ENCODE results near the gene ARHGEF7. TPM values are rescaled to one million over a fixed set of nuclear protein-coding genes. Genes with fewer than 3 reads are reported as not detected.

Gene ARHGEF7
- total RNA-seq, 2 experiments from 2014 or later = 66.9 to 70.2 TPM

DNA sequence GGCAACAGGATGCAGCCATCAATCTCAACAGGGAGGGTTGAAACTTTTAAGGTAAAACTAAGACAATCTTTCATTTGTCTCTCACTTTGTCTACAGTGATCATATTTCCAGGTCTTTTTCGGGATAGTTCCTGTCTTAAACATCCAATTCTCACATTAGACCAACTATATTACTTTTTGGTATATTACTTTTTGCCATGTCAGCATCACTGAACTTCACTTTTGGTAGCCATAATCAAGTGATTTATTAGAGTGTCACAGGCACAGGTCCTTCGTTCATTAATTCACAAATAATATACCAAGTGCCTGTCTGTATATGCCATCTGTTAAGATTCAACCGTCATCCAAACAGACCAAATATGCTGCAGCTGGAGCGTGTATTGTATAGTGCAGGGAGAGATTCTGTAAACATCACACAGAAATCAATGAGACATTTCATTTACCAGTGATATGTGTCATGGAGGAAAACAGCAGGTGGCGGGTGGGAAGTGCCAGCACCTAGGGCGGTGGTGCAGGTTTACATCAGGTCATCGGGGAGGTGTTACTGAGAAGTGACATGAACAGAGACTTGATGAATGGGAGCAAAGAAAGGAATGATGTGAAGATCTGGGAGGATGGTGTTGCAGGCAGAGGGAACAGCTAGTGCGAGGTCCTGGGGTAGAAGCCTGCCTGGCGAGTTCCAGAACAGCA lies 24.9 kb downstream of the ARHGEF7 start:
- Mint-ChIP-seq H3K9me3 (ENCODE audit: low read depth) (no peaks in the 10 kb centered on the region), H3K27ac (no peak overlapping the region), H3K4me1 (no peaks in the 10 kb centered on the region), H3K36me3 (ENCODE audit: low read depth) (no peaks in the 10 kb centered on the region), H3K27me3 (peaks cover 11% of the 10 kb centered on the region), H3K4me3 (no peak overlapping the region)
- POLR2A ChIA-PET = no interaction called here
- no peak for ATAC-seq
- no peak for DNase-seq
- intact Hi-C loops (cut with DNase I, micrococcal nuclease) = no loop called here
- CTCF ChIA-PET = no interaction called here

DNA sequence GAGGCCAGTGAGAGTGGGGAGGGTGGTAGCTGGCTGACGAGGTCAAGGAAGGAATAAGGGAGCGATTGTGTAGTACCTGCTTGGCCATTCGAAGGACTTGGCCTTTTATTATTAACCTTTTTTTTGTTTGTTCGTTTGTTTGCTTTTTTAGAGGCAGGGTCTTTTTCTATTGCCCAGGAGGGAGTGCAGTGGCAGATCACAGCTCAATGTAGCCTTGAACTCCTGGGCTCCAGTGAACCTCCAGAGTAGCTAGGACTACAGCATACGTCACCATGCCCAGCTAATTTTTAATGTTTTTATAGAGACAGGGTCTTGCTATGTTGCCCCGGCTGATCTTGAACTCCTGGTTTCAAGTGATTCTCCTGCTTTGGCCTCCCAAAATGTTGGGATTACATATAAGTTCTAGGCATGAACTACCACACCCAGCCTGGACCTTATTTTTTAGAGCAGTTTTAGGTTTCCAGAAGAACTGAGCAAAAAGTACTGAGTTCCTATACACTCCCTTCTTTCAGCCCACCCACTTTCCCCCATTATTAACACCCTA lies 25.5 kb downstream of the ARHGEF7 start:
- H3K4me3 Mint-ChIP-seq = no peak overlapping the region

DNA sequence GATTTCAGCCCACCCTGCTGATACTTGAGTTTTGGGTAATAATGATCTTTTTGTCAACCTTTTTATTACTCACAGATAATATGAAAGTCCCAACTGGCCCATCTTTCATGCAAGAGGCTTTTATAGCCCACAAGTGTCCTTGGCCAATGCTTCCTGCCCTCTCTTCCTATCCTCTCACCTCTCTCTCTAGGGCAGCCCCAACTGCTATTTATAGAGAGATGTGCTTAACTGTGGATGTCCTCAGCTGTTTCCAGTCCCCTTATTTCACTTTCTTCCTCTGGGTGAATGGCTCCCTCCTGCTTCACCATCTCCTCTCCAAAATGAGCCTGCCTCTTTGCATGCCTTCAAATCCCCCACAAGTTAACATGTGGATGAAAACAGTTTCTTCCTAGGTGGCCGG lies 27.4 kb downstream of the ARHGEF7 start:
- H3K27me3 Mint-ChIP-seq = peaks cover 9% of the 10 kb centered on the region
- no peaks in the 10 kb centered on the region for H3K36me3 Mint-ChIP-seq (ENCODE audit: low read depth)
- no peak overlapping the region for H3K4me3 Mint-ChIP-seq
- intact Hi-C loops (cut with DNase I, micrococcal nuclease) = no loop called here
- CTCF ChIA-PET = no interaction called here
- no peak overlapping the region for H3K27ac Mint-ChIP-seq
- DNase-seq (no peak), ATAC-seq (no peak)
- H3K9me3 Mint-ChIP-seq (ENCODE audit: low read depth) = no peaks in the 10 kb centered on the region
- no peaks in the 10 kb centered on the region for H3K4me1 Mint-ChIP-seq
- POLR2A ChIA-PET = no interaction called here

More for the DNA sequence above, 25.5 kb downstream of the ARHGEF7 start:
- H3K4me1 Mint-ChIP-seq = no peaks in the 10 kb centered on the region
- intact Hi-C loops (cut with DNase I, micrococcal nuclease) = no loop called here
- H3K27ac Mint-ChIP-seq = no peak overlapping the region
- no peak for DNase-seq
- H3K9me3 Mint-ChIP-seq (ENCODE audit: low read depth) = no peaks in the 10 kb centered on the region
- ATAC-seq = no peak
- peaks cover 11% of the 10 kb centered on the region for H3K27me3 Mint-ChIP-seq
- ChIA-PET POLR2A (no interaction called here), CTCF (no interaction called here)
- H3K36me3 Mint-ChIP-seq (ENCODE audit: low read depth) = no peaks in the 10 kb centered on the region

DNA sequence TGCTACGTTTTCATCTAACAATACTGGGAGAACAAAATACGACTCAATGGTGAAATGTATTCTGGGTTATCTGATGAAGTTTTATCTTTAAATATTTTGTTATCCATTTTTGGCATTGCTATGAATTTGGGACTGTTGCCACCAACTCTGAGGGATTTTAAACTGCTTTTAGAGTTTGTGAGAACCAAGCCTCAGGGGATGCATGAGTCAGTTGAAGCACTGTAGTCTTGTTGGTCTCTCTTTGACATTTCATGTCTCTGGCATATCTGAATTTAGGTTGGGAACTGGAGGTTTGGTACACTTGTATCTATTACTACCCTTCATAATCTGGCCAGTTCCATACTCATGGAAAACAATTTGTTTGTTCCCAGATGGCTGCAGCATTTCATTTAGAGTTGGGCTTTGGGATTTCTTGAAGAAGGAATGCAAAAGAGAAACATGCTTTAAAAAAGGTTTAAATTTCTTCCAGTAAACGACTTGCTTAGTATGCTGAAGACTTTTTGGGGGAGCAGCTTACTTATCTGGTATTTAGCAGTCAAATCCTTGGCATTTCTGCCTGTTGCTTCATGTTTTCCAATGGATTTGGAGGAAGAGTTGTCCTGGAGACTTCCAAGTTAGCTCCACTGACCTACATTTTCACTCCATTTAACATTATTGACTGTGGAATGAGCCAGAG lies 28.9 kb downstream of the ARHGEF7 start:
- CTCF ChIA-PET = no interaction called here
- DNase-seq (no peak), ATAC-seq (no peak)
- Mint-ChIP-seq H3K4me3 (no peak overlapping the region), H3K9me3 (ENCODE audit: low read depth) (no peaks in the 10 kb centered on the region), H3K36me3 (ENCODE audit: low read depth) (no peaks in the 10 kb centered on the region), H3K4me1 (no peaks in the 10 kb centered on the region), H3K27me3 (peaks cover 5% of the 10 kb centered on the region), H3K27ac (no peak overlapping the region)
- intact Hi-C loops (cut with DNase I, micrococcal nuclease) = no loop called here
- POLR2A ChIA-PET = no interaction called here

DNA sequence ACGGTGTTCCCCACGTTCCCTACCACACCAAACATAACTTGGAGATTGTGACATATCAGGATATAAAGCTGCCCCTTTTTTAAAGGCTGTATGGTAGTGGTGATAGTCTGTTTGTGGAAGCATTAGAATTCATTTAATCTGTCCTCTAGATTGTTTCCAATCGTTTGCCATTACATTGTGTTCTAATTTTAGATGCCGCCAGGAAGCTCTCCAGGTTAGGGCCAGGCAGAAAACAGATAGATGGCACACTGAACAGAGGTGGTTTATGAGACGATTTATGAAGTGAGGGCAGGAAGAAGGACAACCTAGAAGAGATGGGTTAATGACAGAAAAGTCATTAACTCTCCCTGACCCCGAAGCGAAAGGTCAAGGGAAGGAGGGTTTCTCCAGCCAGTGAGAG lies 30.0 kb downstream of the ARHGEF7 start:
- ATAC-seq = no peak
- Mint-ChIP-seq H3K27ac (no peak overlapping the region), H3K4me1 (no peaks in the 10 kb centered on the region), H3K9me3 (ENCODE audit: low read depth) (no peaks in the 10 kb centered on the region), H3K36me3 (ENCODE audit: low read depth) (no peaks in the 10 kb centered on the region), H3K27me3 (peaks cover 5% of the 10 kb centered on the region), H3K4me3 (no peak overlapping the region)
- ChIA-PET POLR2A (no interaction called here), CTCF (no interaction called here)
- intact Hi-C loops (cut with DNase I, micrococcal nuclease) = no loop called here
- DNase-seq = no peak

DNA sequence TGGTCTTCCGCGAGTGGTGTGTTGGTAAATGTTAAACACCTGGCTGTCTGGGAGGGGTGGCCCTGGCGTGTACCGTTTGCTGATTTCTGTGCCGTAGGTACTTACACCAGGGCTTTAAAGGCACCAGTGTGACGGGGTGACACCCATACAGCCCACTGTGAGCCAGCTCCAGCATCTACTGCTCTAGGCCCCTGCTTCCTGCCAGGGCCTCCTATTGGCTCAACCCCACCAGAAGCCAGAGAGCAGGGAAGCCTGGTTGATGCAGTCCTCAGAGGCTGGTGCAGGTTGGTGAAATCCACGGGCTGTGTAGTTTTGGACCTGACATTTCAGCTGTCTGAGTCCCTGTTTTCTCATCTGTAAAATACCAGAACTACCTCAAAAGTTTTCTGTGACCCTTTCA lies 30.4 kb downstream of the ARHGEF7 start:
- H3K4me3 Mint-ChIP-seq = no peak overlapping the region
- ChIA-PET POLR2A (no interaction called here), CTCF (no interaction called here)
- H3K27ac Mint-ChIP-seq = no peak overlapping the region
- no peak for ATAC-seq
- no peak for DNase-seq
- H3K9me3 Mint-ChIP-seq (ENCODE audit: low read depth) = no peaks in the 10 kb centered on the region
- intact Hi-C loops (cut with DNase I, micrococcal nuclease) = no loop called here
- no peaks in the 10 kb centered on the region for H3K4me1 Mint-ChIP-seq
- H3K36me3 Mint-ChIP-seq (ENCODE audit: low read depth) = no peaks in the 10 kb centered on the region
- H3K27me3 Mint-ChIP-seq = peaks cover 5% of the 10 kb centered on the region

DNA sequence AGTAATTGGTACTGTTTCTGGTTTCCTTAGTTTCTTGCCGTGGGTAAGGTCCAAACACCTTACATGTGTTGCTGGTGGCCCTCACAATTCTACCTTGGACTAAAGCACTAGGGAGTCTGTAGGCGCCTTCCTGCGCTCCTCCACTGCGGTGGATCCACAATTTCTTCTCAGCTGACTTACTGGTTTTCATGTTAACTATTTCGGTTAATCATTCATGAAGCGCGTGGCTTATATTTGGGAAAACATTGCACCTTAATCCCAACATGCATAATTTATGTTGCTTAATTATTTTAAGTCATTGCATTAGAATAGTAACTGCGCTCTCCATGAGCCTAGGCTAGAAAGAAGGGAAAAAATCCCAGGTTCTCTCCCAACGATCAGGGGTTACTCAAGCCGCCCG lies 37.7 kb downstream of the ARHGEF7 start:
- ChIA-PET POLR2A (no interaction called here), CTCF (no interaction called here)

DNA sequence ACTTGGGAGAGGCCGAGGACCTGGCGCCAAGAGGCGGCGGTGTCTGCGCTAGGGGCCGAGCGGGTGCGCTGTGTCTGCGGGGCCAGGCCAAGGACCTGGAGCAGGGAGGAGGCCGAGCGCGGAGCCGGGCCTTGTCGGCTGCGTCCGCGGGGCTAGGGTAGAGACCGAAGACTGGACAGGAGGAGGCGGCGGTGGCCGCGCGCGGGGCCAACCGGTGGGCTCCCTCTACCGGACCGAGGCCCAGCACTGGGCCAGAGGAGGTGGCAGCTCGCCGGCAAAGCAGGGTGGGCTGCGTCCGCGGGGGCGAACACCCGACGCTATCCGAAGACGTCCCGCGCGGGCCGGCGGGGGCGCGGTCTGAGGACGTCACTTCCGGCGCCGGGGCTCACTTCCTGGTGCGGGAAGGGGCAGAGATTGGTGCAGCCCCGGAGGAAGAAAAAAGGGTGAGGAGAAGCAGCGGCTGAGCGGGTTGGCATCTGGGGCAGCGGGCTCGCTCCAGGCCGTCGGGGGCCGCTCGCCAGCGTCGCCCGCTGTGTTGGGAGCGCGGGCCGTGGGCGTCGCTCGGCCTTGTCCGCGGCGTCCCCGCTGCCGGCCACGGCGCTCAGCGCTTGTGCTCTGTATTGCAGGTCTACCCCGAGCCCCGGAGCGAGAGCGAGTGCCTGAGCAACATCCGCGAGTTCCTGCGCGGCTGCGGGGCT lies 38.3 kb downstream of the ARHGEF7 start:
- ChIA-PET POLR2A (no interaction called here), CTCF (no interaction called here)
- Mint-ChIP-seq H3K4me3 (peak overlapping the region; percentile 83), H3K27ac (peak overlapping the region; percentile 90), H3K36me3 (ENCODE audit: low read depth) (peaks cover 9% of the 10 kb centered on the region), H3K9me3 (ENCODE audit: low read depth) (no peaks in the 10 kb centered on the region), H3K4me1 (peaks cover 33% of the 10 kb centered on the region), H3K27me3 (no peaks in the 10 kb centered on the region)
- intact Hi-C loops (cut with DNase I, micrococcal nuclease) = loop anchor here (1.0 to 10.0 kb wide), 11 partner anchors 36 to 1369 kb away; partner anchors contain the start of genes ING1 (in 1 of the 2) and IRS2 (in 1 of the 2)
- ATAC-seq (peak; percentile 89), DNase-seq (peak; percentile 96)

More for the DNA sequence above, 37.7 kb downstream of the ARHGEF7 start:
- H3K9me3 Mint-ChIP-seq (ENCODE audit: low read depth) = no peaks in the 10 kb centered on the region
- H3K27ac Mint-ChIP-seq = peak overlapping the region; percentile 90
- no peak for DNase-seq
- H3K4me1 Mint-ChIP-seq = peaks cover 33% of the 10 kb centered on the region
- intact Hi-C loops (cut with DNase I, micrococcal nuclease) = loop anchor here (1.0 to 10.0 kb wide), 11 partner anchors 36 to 1368 kb away; partner anchors contain the start of genes ING1 (in 1 of the 2) and IRS2 (in 1 of the 2)
- no peaks in the 10 kb centered on the region for H3K27me3 Mint-ChIP-seq
- peaks cover 9% of the 10 kb centered on the region for H3K36me3 Mint-ChIP-seq (ENCODE audit: low read depth)
- H3K4me3 Mint-ChIP-seq = peak overlapping the region; percentile 83
- ATAC-seq = no peak

DNA sequence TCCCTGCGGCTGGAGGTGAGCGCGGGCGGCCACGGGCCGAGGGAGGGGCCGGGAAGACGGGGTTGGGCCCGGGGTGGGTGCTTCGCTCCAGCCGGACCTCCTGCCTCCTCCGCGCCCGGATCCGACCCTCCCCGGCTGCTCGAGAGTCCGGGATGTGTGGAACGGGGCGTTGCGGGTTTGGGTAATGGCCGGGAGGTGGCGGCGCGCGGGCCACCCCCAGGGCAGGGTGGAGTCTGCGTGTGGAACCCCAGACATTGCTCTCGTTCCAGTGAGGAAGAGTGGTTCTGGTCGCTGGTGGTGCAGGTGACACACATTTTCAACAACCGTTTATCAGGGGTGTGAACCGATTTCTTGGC lies 38.8 kb downstream of the ARHGEF7 start:
- peaks cover 11% of the 10 kb centered on the region for H3K36me3 Mint-ChIP-seq (ENCODE audit: low read depth)
- intact Hi-C loops (cut with DNase I, micrococcal nuclease) = loop anchor here (1.0 to 10.0 kb wide), 13 partner anchors 23 to 1369 kb away; partner anchors contain the start of genes ING1 (in 1 of the 2) and IRS2 (in 1 of the 2)

DNA sequence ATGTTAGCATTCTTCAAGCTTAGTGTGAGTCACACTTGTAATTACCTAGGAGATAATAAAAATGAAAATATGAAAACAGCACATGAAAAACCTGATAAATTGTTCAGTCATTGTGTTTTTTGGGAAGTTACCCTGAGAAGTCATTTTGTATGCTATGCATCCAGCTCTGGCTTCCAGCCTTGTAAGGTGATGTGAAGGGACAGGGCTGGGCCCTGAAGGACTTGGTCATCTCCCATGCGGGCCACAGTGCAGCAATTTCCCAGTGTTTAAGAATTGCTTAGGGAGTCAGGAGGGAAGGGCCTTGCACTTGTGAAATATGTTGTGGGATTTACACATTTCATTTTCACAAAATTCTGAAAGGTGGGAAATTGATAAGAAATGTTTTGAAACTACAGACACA lies 41.3 kb downstream of the ARHGEF7 start:
- Mint-ChIP-seq H3K27ac (no peak overlapping the region), H3K27me3 (no peaks in the 10 kb centered on the region), H3K4me3 (no peak overlapping the region), H3K36me3 (ENCODE audit: low read depth) (peaks cover 33% of the 10 kb centered on the region), H3K4me1 (peaks cover 51% of the 10 kb centered on the region), H3K9me3 (ENCODE audit: low read depth) (peaks cover 8% of the 10 kb centered on the region)
- intact Hi-C loops (cut with DNase I, micrococcal nuclease) = loop anchor here (10.0 kb wide), 2 partner anchors 442 to 1372 kb away; partner anchors contain the start of genes ING1 (in 1 of the 2) and IRS2 (in 1 of the 2)
- CTCF ChIA-PET = interaction anchor here (0.8 to 1.2 kb wide), 4 partner anchors 24 to 874 kb away, joined by 3 to 6 read pairs (median 3); no protein-coding TSS in a partner anchor
- POLR2A ChIA-PET = no interaction called here
- DNase-seq (no peak), ATAC-seq (no peak)

More for the DNA sequence above, 38.8 kb downstream of the ARHGEF7 start:
- H3K27me3 Mint-ChIP-seq = no peaks in the 10 kb centered on the region
- H3K27ac Mint-ChIP-seq = peak overlapping the region; percentile 90
- DNase-seq = peak; percentile 77
- H3K9me3 Mint-ChIP-seq (ENCODE audit: low read depth) = no peaks in the 10 kb centered on the region
- ChIA-PET CTCF (no interaction called here), POLR2A (no interaction called here)
- peak overlapping the region; percentile 83 for H3K4me3 Mint-ChIP-seq
- H3K4me1 Mint-ChIP-seq = peaks cover 35% of the 10 kb centered on the region
- peak; percentile 65 for ATAC-seq

DNA sequence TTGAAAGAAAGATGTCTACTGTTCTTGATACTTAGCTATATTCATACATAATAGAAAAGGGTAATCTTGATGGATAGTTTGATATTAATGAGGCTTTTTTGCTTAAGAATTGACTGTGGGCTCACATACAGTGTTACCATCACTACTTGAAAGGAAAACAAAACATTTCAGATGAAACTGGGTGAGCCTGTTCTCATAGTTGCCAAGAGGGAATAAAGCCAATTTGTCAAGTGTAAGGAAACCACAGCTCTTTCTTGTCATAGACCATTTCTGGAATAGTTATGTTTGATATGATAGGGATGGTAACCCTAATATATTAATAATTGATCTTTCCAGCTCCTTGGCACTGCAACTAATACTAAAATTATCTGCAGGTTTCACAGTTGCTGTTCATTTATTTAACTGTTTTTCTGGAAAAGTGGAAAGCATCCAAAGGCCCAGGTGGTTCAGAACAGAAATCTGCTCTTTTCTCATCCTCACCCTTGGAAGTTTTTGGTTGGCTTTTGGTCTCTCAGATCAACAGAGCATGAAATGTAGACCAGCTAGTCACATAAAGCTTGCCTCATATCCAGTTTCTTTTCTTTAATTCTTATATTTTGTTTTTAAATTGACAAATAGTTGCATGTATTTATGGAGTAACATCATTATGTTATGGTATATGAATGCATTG lies 43.2 kb downstream of the ARHGEF7 start:
- H3K9me3 Mint-ChIP-seq (ENCODE audit: low read depth) = peaks cover 8% of the 10 kb centered on the region
- peaks cover 41% of the 10 kb centered on the region for H3K36me3 Mint-ChIP-seq (ENCODE audit: low read depth)
- no peaks in the 10 kb centered on the region for H3K27me3 Mint-ChIP-seq
- CTCF ChIA-PET = interaction anchor here (0.6 to 1.6 kb wide), 17 partner anchors 10 to 1755 kb away, joined by 3 to 7 read pairs (median 3); no protein-coding TSS in a partner anchor
- H3K4me3 Mint-ChIP-seq = no peak overlapping the region
- DNase-seq (no peak), ATAC-seq (no peak)
- no peak overlapping the region for H3K27ac Mint-ChIP-seq
- POLR2A ChIA-PET = no interaction called here
- intact Hi-C loops (cut with DNase I, micrococcal nuclease) = loop anchor here (10.0 kb wide), 2 partner anchors 443 to 1373 kb away; partner anchors contain the start of genes ING1 (in 1 of the 2) and IRS2 (in 1 of the 2)
- peaks cover 47% of the 10 kb centered on the region for H3K4me1 Mint-ChIP-seq
